GM18861 (cell line): ENCODE measurements around the gene PRKCE.
"Not testable (repeated sequence)": the region's sequence is repeated elsewhere in the genome, so short reads cannot be mapped to it uniquely, and the experiment has no call there.

ENCODE experiments used
- ATAC-seq: cut with Tn5 transposase; IDR thresholded peaks from one replicate; pipeline ENCODE4 v1.9.1; 2021; ENCODE audit not compliant: unreplicated experiment

Gene PRKCE

GRCh38 chr2:45882707-45883602 lies 231.5 kb downstream of the PRKCE start:
- ATAC-seq = no peak

GRCh38 chr2:45883603-45884000 lies 232.1 kb downstream of the PRKCE start:
- no peak for ATAC-seq

- no peak for ATAC-seq
Measured at GRCh38 chr2:45884126-45884525, 232.7 kb downstream of the PRKCE start.

GRCh38 chr2:45885171-45885621 lies 233.7 kb downstream of the PRKCE start:
- no peak for ATAC-seq

GRCh38 chr2:45886171-45886663 lies 234.7 kb downstream of the PRKCE start:
- no peak for ATAC-seq

- ATAC-seq = no peak
Measured at GRCh38 chr2:45888167-45888566, 236.7 kb downstream of the PRKCE start.

GRCh38 chr2:45888641-45889040 lies 237.2 kb downstream of the PRKCE start:
- no peak for ATAC-seq

- ATAC-seq = peak; percentile 73
Measured at GRCh38 chr2:45889053-45889452, 237.6 kb downstream of the PRKCE start.

GRCh38 chr2:45889620-45890370 lies 238.3 kb downstream of the PRKCE start:
- no peak for ATAC-seq

- not testable (repeated sequence) for ATAC-seq
Measured at GRCh38 chr2:45890371-45890646, 238.8 kb downstream of the PRKCE start.

- no peak for ATAC-seq
Measured at GRCh38 chr2:45890819-45891218, 239.3 kb downstream of the PRKCE start.

- ATAC-seq = no peak
Measured at GRCh38 chr2:45891719-45892424, 240.4 kb downstream of the PRKCE start.

- ATAC-seq = no peak
Measured at GRCh38 chr2:45892425-45892745, 240.9 kb downstream of the PRKCE start.

GRCh38 chr2:45892757-45893156 lies 241.3 kb downstream of the PRKCE start:
- no peak for ATAC-seq

GRCh38 chr2:45894211-45894610 lies 242.7 kb downstream of the PRKCE start:
- ATAC-seq = no peak

- no peak for ATAC-seq
Measured at GRCh38 chr2:45895241-45895861, 243.9 kb downstream of the PRKCE start.

- ATAC-seq = no peak
Measured at GRCh38 chr2:45896311-45896710, 244.8 kb downstream of the PRKCE start.

GRCh38 chr2:45897842-45898241 lies 246.4 kb downstream of the PRKCE start:
- ATAC-seq = no peak

GRCh38 chr2:45898819-45899218 lies 247.3 kb downstream of the PRKCE start:
- ATAC-seq = no peak

- ATAC-seq = no peak
Measured at GRCh38 chr2:45899926-45900325, 248.5 kb downstream of the PRKCE start.

GRCh38 chr2:45901468-45902032 lies 250.1 kb downstream of the PRKCE start:
- no peak for ATAC-seq
